ENCODE results near the gene ATP6V1G1.

DNA sequence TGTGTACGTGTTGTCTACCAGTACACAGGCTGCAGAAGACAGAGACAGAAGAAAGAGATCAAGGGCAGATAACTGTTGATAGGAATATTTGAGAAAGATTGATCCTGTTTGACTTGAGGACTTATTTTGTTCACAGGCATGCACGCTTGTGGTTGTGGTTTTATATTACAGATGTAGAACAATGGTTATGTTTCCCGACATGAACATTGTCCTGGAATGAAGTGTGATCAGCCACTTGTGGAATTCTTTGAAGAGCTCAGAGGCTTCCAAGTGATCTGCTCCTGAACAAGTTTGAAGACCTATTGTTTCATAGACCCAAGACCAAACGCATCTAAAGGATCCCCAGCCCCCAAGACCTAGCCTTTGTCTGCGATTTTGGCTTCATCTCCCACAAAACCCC, 56.3 kb downstream of the ATP6V1G1 start:
- no peak for TF ChIP-seq CTCF (IDR thresholded peaks at IDR 0.05)
- TF ChIP-seq POLR2A (IDR thresholded peaks at IDR 0.05) = no peak
- no peak for TF ChIP-seq POLR2AphosphoS5 (IDR thresholded peaks at IDR 0.05)
- no peak for TF ChIP-seq EP300 (IDR thresholded peaks at IDR 0.05)

Data from gastroesophageal sphincter (tissue), 3 donors.